ENCODE measurements around the gene TM4SF18. TPM values are rescaled to one million over a fixed set of nuclear protein-coding genes. Genes with fewer than 3 reads are reported as not detected.

Gene TM4SF18
- total RNA-seq, 1 donor from 2014 or later, result not detected

GRCh38 chr3:149336925-149337324 is 3.5 kb upstream of the TM4SF18 start:
- Histone ChIP-seq H3K79me2 (ENCODE audit: low read depth) (no peaks in the 10 kb centered on the region), H3K27me3 (no peaks in the 10 kb centered on the region), H2AFZ (replicated peaks) (no peak overlapping the region), H3K4me1 (peaks cover 16% of the 10 kb centered on the region), H4K20me1 (ENCODE audit: low read depth) (no peaks in the 10 kb centered on the region), H3K9me3 (ENCODE audit: low read depth) (no peaks in the 10 kb centered on the region), H3K4me3 (no peak overlapping the region), H3F3A (ENCODE audit: low read depth) (no peaks in the 10 kb centered on the region), H3K36me3 (no peaks in the 10 kb centered on the region), H3K4me2 (no peak overlapping the region), H3K9ac (no peak overlapping the region), H3K27ac (no peak overlapping the region)
- H3K27ac Mint-ChIP-seq, result no peak overlapping the region
- TF ChIP-seq EZH2 (IDR thresholded peaks at IDR 0.05), result no peak
- TF ChIP-seq, protein P1, sequence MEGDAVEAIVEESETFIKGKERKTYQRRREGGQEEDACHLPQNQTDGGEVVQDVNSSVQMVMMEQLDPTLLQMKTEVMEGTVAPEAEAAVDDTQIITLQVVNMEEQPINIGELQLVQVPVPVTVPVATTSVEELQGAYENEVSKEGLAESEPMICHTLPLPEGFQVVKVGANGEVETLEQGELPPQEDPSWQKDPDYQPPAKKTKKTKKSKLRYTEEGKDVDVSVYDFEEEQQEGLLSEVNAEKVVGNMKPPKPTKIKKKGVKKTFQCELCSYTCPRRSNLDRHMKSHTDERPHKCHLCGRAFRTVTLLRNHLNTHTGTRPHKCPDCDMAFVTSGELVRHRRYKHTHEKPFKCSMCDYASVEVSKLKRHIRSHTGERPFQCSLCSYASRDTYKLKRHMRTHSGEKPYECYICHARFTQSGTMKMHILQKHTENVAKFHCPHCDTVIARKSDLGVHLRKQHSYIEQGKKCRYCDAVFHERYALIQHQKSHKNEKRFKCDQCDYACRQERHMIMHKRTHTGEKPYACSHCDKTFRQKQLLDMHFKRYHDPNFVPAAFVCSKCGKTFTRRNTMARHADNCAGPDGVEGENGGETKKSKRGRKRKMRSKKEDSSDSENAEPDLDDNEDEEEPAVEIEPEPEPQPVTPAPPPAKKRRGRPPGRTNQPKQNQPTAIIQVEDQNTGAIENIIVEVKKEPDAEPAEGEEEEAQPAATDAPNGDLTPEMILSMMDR (IDR thresholded peaks at IDR 0.05), result no peak
- TF ChIP-seq EZH2phosphoT487 (IDR thresholded peaks at IDR 0.05), result no peak
- no peaks in the 10 kb centered on the region for H3K27me3 Mint-ChIP-seq (ENCODE audit: insufficient read depth, low read depth)
- no peaks in the 10 kb centered on the region for H3K9me3 Mint-ChIP-seq
- no peak for DNase-seq (ENCODE audit: low spot score)
- peaks cover 20% of the 10 kb centered on the region for H3K4me1 Mint-ChIP-seq
- H3K4me3 Mint-ChIP-seq, result no peak overlapping the region
- no peaks in the 10 kb centered on the region for H3K36me3 Mint-ChIP-seq

DNA sequence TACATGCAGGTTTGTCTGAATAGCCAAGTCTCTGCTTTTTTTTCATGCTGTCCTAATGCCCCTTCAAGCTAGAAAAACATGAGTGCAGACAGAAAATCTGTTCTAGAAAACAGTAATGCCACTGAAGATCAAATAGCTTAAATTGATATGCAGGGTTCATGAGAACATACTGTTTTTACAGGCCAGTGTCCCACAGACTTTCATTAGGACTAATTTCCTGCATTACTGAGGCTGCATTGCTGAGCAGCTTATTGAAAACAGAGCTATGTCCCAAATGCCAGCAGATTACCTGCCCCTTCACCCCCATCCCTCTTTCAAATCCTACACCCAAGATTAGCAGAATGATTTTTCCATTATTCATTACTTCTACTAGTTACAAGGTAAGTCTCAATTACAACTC is 665 bp downstream of the TM4SF18 start:
- Histone ChIP-seq H3K9ac (no peak overlapping the region), H4K20me1 (ENCODE audit: low read depth) (no peaks in the 10 kb centered on the region), H3K36me3 (no peaks in the 10 kb centered on the region), H3K27ac (no peak overlapping the region), H3K79me2 (ENCODE audit: low read depth) (no peaks in the 10 kb centered on the region), H3K4me1 (peaks cover 16% of the 10 kb centered on the region), H3K4me3 (no peak overlapping the region), H3K9me3 (ENCODE audit: low read depth) (no peaks in the 10 kb centered on the region), H3F3A (ENCODE audit: low read depth) (no peaks in the 10 kb centered on the region), H3K4me2 (peak overlapping the region; percentile 54), H3K27me3 (no peaks in the 10 kb centered on the region), H2AFZ (replicated peaks) (no peak overlapping the region)
- no peak for TF ChIP-seq EZH2phosphoT487 (IDR thresholded peaks at IDR 0.05)
- TF ChIP-seq, protein P1 (IDR thresholded peaks at IDR 0.05), result no peak
- TF ChIP-seq EZH2 (IDR thresholded peaks at IDR 0.05), result no peak
- H3K36me3 Mint-ChIP-seq, result no peaks in the 10 kb centered on the region
- peak; percentile 9 for DNase-seq (ENCODE audit: low spot score)
- peak overlapping the region; percentile 32 for H3K27ac Mint-ChIP-seq
- H3K4me1 Mint-ChIP-seq, result peaks cover 20% of the 10 kb centered on the region
- no peaks in the 10 kb centered on the region for H3K9me3 Mint-ChIP-seq
- peak overlapping the region; percentile 77 for H3K4me3 Mint-ChIP-seq
- no peaks in the 10 kb centered on the region for H3K27me3 Mint-ChIP-seq (ENCODE audit: insufficient read depth, low read depth)

GRCh38 chr3:149332227-149332765 is 1.1 kb downstream of the TM4SF18 start:
- Mint-ChIP-seq H3K4me1 (peaks cover 20% of the 10 kb centered on the region), H3K9me3 (no peaks in the 10 kb centered on the region), H3K27me3 (ENCODE audit: insufficient read depth, low read depth) (no peaks in the 10 kb centered on the region), H3K27ac (no peak overlapping the region), H3K36me3 (no peaks in the 10 kb centered on the region), H3K4me3 (no peak overlapping the region)
- Histone ChIP-seq H2AFZ (replicated peaks) (no peak overlapping the region), H3K9me3 (ENCODE audit: low read depth) (no peaks in the 10 kb centered on the region), H3K27me3 (no peaks in the 10 kb centered on the region), H3K4me3 (no peak overlapping the region), H4K20me1 (ENCODE audit: low read depth) (no peaks in the 10 kb centered on the region), H3K27ac (no peak overlapping the region), H3K79me2 (ENCODE audit: low read depth) (no peaks in the 10 kb centered on the region), H3K9ac (no peak overlapping the region), H3K36me3 (no peaks in the 10 kb centered on the region), H3F3A (ENCODE audit: low read depth) (no peaks in the 10 kb centered on the region), H3K4me1 (peaks cover 16% of the 10 kb centered on the region), H3K4me2 (no peak overlapping the region)
- no peak for TF ChIP-seq EZH2phosphoT487 (IDR thresholded peaks at IDR 0.05)
- TF ChIP-seq, protein P1 (IDR thresholded peaks at IDR 0.05), result no peak
- no peak for TF ChIP-seq EZH2 (IDR thresholded peaks at IDR 0.05)
- no peak for DNase-seq (ENCODE audit: low spot score)

All from neural progenitor cell (in vitro differentiated cells).